RWPE1 (cell line): Measurements from ENCODE around the gene GSK3B.

Experiments
- CTCF ChIA-PET: fragments of 350-600 bp; sonication (Branson Sonifier 250); formaldehyde crosslinking; extraction: SDS; loops from one replicate; lab custom pipeline; 2021; lab: Yijun Ruan, JAX
- POLR2A ChIA-PET: fragments of 400-600 bp; formaldehyde crosslinking; extraction: SDS; loops from one replicate; lab custom pipeline; 2020; ENCODE audit warnings: antibody characterized with exemption; ENCODE audit not compliant: low non-redundant PET; lab: Yijun Ruan, JAX
- DNase-seq: peaks from one replicate; pipeline ENCODE4 v3.0.0; 2012; ENCODE audit warnings: low spot score
- H3K27ac ChIP-seq: fragments of 450-650 bp; 2 replicates; pipeline ENCODE4 v1.5.1; 2017
- CTCF ChIP-seq: fragments of 450-650 bp; conservative IDR thresholded peaks from 2 replicates; pipeline ENCODE4 v1.5.1; 2017; ENCODE audit warnings: low read depth, mild to moderate bottlenecking

The GSK3B gene

GRCh38 chr3:119818937-119819336 is 275.3 kb downstream of the GSK3B start:
- ChIA-PET CTCF (interaction anchor here (0.6 kb wide), 1 partner anchor 79 kb away, joined by 3 read pairs; no protein-coding TSS in a partner anchor), POLR2A (no interaction called here)
- no peak for DNase-seq
- H3K27ac ChIP-seq = no peak overlapping the region
- TF ChIP-seq CTCF = no peak

GRCh38 chr3:119817583-119818363 is 276.5 kb downstream of the GSK3B start:
- DNase-seq = no peak
- ChIA-PET CTCF (interaction anchor here (0.6 kb wide), 1 partner anchor 1265 kb away, joined by 4 read pairs; no protein-coding TSS in a partner anchor), POLR2A (no interaction called here)
- H3K27ac ChIP-seq = no peak overlapping the region
- no peak for TF ChIP-seq CTCF

GRCh38 chr3:119817071-119817470 is 277.2 kb downstream of the GSK3B start:
- no peak for DNase-seq
- CTCF ChIA-PET = interaction anchor here (0.6 kb wide), 1 partner anchor 1265 kb away, joined by 4 read pairs; no protein-coding TSS in a partner anchor
- POLR2A ChIA-PET = no interaction called here
- no peak for TF ChIP-seq CTCF
- no peak overlapping the region for H3K27ac ChIP-seq

- no peak overlapping the region for H3K27ac ChIP-seq
- CTCF ChIA-PET = no interaction called here
- DNase-seq = no peak
- TF ChIP-seq CTCF = no peak
- POLR2A ChIA-PET = no interaction called here
Observed at GRCh38 chr3:119815716-119816115, 278.5 kb downstream of the GSK3B start.

- POLR2A ChIA-PET = no interaction called here
- CTCF ChIA-PET = interaction anchor here (0.6 kb wide), 2 partner anchors 9 to 529 kb away, joined by 3 to 4 read pairs; no protein-coding TSS in a partner anchor
Observed at GRCh38 chr3:119812491-119813058, 281.7 kb downstream of the GSK3B start.

More at GRCh38 chr3:119812491-119813058, 281.7 kb downstream of the GSK3B start:
- DNase-seq = no peak
- H3K27ac ChIP-seq = no peak overlapping the region
- no peak for TF ChIP-seq CTCF
